Stomach (tissue), 4 donors: ENCODE measurements around the gene TTC28.
"Not testable (repeated sequence)": the region's sequence is repeated elsewhere in the genome, so short reads cannot be mapped to it uniquely, and the experiment has no call there.

Experiments
- EP300 ChIP-seq: sonication (generic); formaldehyde crosslinking; IDR thresholded peaks from one replicate; pipeline ENCODE4 v1.6.1; 2017; ENCODE audit warnings: antibody characterized with exemption
- POLR2A ChIP-seq, 4 donors: fragments of 450-650 bp; IDR thresholded peaks; one replicate each; pipeline ENCODE4 v1.6.1; 2016; ENCODE audit warnings: antibody characterized with exemption in 4 of 4, control low read depth in 2 of 4, mild to moderate bottlenecking in 1 of 4, moderate library complexity in 1 of 4
- TF ChIP-seq, protein P1 (sequence below), 7 experiments: fragments of 450-650 bp in 4 of 7; fragments of 200-600 bp in 3 of 7; sonication (generic) in 3 of 7; IDR thresholded peaks; one replicate each; pipeline ENCODE4 v1.5.1; 2016 to 2019; ENCODE audit warnings: antibody characterized with exemption in 7 of 7, control low read depth in 2 of 7, mild to moderate bottlenecking in 1 of 7

DNA sequence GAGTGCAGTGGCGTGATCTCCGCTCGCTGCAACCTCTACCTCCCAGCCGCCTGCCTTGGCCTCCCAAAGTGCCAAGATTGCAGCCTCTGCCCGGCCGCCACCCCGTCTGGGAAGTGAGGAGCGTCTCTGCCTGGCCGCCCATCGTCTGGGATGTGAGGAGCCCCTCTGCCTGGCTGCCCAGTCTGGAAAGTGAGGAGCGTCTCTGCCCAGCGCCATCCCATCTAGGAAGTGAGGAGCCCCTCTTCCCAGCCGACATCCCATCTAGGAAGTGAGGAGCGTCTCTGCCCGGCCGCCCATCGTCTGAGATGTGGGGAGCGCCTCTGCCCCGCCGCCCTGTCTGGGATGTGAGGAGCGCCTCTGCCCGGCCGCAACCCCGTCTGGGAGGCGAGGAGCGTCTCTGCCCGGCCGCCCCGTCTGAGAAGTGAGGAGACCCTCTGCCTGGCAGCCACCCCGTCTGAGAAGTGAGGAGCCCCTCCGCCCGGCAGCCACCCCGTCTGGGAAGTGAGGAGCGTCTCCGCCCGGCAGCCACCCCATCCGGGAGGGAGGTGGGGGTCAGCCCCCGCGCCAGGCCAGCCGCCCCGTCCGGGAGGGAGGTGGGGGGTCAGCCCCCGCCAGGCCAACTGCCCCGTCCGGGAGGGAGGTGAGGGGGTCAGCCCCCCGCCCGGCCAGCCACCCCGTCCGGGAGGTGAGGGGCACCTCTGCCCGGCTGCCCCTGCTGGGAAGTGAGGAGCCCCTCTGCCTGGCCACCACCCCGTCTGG, 126.4 kb downstream of the TTC28 start:
- TF ChIP-seq, protein P1, sequence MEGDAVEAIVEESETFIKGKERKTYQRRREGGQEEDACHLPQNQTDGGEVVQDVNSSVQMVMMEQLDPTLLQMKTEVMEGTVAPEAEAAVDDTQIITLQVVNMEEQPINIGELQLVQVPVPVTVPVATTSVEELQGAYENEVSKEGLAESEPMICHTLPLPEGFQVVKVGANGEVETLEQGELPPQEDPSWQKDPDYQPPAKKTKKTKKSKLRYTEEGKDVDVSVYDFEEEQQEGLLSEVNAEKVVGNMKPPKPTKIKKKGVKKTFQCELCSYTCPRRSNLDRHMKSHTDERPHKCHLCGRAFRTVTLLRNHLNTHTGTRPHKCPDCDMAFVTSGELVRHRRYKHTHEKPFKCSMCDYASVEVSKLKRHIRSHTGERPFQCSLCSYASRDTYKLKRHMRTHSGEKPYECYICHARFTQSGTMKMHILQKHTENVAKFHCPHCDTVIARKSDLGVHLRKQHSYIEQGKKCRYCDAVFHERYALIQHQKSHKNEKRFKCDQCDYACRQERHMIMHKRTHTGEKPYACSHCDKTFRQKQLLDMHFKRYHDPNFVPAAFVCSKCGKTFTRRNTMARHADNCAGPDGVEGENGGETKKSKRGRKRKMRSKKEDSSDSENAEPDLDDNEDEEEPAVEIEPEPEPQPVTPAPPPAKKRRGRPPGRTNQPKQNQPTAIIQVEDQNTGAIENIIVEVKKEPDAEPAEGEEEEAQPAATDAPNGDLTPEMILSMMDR (IDR thresholded peaks at IDR 0.05): not testable (repeated sequence)
- TF ChIP-seq EP300; POLR2A (IDR thresholded peaks at IDR 0.05): not testable (repeated sequence)
